H9 (cell line): ENCODE data around the gene TRIAP1. TPM values are rescaled to one million over a fixed set of nuclear protein-coding genes. Genes with fewer than 3 reads are reported as not detected.

Experiments used
- DNase-seq: peaks from one replicate; pipeline ENCODE4 v3.0.0-alpha.2; 2017
- H2AFZ ChIP-seq: one replicate; pipeline ENCODE4 v1.6.1; 2013; ENCODE audit warnings: mild to moderate bottlenecking, low read length, control low read depth, moderate library complexity
- H2AK5ac ChIP-seq: 2 replicates; pipeline ENCODE4 v1.6.1; 2013; ENCODE audit warnings: low read length, control low read depth, mixed read lengths; ENCODE audit not compliant: insufficient read length
- H2BK120ac ChIP-seq: one replicate; pipeline ENCODE4 v1.6.1; 2013; ENCODE audit warnings: low read depth, mild to moderate bottlenecking, low read length, control low read depth, inconsistent platforms; ENCODE audit not compliant: poor library complexity, severe bottlenecking
- H2BK12ac ChIP-seq: 2 replicates; pipeline ENCODE4 v1.6.1; 2013; ENCODE audit warnings: low read length, control low read depth, mixed read lengths, low read depth; ENCODE audit not compliant: insufficient read length
- H2BK15ac ChIP-seq: 2 replicates; pipeline ENCODE4 v1.6.1; 2013; ENCODE audit warnings: low read depth, low read length, control low read depth
- H2BK20ac ChIP-seq: one replicate; pipeline ENCODE4 v1.6.1; 2013; ENCODE audit warnings: low read depth, mild to moderate bottlenecking, low read length, control low read depth, inconsistent platforms; ENCODE audit not compliant: poor library complexity, severe bottlenecking
- H2BK5ac ChIP-seq: 2 replicates; pipeline ENCODE4 v1.6.1; 2013; ENCODE audit warnings: low read length, control low read depth, mixed read lengths; ENCODE audit not compliant: insufficient read length
- H3K14ac ChIP-seq: 2 replicates; pipeline ENCODE4 v1.6.1; 2013; ENCODE audit warnings: low read length, control low read depth; ENCODE audit not compliant: insufficient read depth
- H3K18ac ChIP-seq: 2 replicates; pipeline ENCODE4 v1.6.1; 2013; ENCODE audit warnings: low read depth, mild to moderate bottlenecking, mixed read lengths, low read length, control low read depth; ENCODE audit not compliant: insufficient read length
- H3K23ac ChIP-seq: 2 replicates; pipeline ENCODE4 v1.6.1; 2013; ENCODE audit warnings: low read length, control low read depth, mixed read lengths, low read depth; ENCODE audit not compliant: insufficient read length
- H3K23me2 ChIP-seq: 2 replicates; pipeline ENCODE4 v1.6.1; 2013; ENCODE audit warnings: low read depth, mild to moderate bottlenecking, mixed read lengths, low read length, control low read depth; ENCODE audit not compliant: insufficient read length, poor library complexity, severe bottlenecking
- H3K27ac ChIP-seq: 2 replicates; pipeline ENCODE4 v1.5.1; 2013; ENCODE audit warnings: low read length, control low read depth, mixed read lengths, low read depth; ENCODE audit not compliant: insufficient read length
- H3K27me3 ChIP-seq: 2 replicates; pipeline ENCODE4 v1.6.1; 2013; ENCODE audit warnings: low read length, control low read depth, inconsistent platforms; ENCODE audit not compliant: insufficient read depth
- H3K4ac ChIP-seq: 2 replicates; pipeline ENCODE4 v1.6.1; 2013; ENCODE audit warnings: low read depth, mild to moderate bottlenecking, control low read depth, inconsistent platforms, low read length, moderate library complexity
- H3K4me1 ChIP-seq: 2 replicates; pipeline ENCODE4 v1.6.1; 2013; ENCODE audit warnings: low read length, control low read depth, inconsistent platforms; ENCODE audit not compliant: insufficient read depth
- H3K4me2 ChIP-seq: 2 replicates; pipeline ENCODE4 v1.6.1; 2013; ENCODE audit warnings: low read length, control low read depth, mixed read lengths; ENCODE audit not compliant: insufficient read length, insufficient read depth
- H3K56ac ChIP-seq: 2 replicates; pipeline ENCODE4 v1.6.1; 2013; ENCODE audit warnings: low read depth, mild to moderate bottlenecking, mixed read lengths, low read length, control low read depth; ENCODE audit not compliant: insufficient read length
- H3K79me1 ChIP-seq: 2 replicates; pipeline ENCODE4 v1.6.1; 2013; ENCODE audit warnings: low read depth, mild to moderate bottlenecking, moderate library complexity, low read length, control low read depth, inconsistent platforms; ENCODE audit not compliant: insufficient read depth, poor library complexity, severe bottlenecking
- H3K79me2 ChIP-seq: 2 replicates; pipeline ENCODE4 v1.6.1; 2013; ENCODE audit warnings: low read length, control low read depth, inconsistent platforms; ENCODE audit not compliant: insufficient read depth
- H3K9ac ChIP-seq: 2 replicates; pipeline ENCODE4 v1.6.1; 2013; ENCODE audit warnings: low read length, control low read depth, mixed read lengths; ENCODE audit not compliant: insufficient read length; ENCODE audit errors: extremely low read depth
- H3K9me3 ChIP-seq: one replicate; pipeline ENCODE4 v1.6.1; 2013; ENCODE audit warnings: low read depth, low read length, inconsistent platforms; ENCODE audit not compliant: control insufficient read depth
- H3T11ph ChIP-seq: one replicate; pipeline ENCODE4 v1.6.1; 2013; ENCODE audit warnings: mild to moderate bottlenecking, low read length, control low read depth, inconsistent platforms
- H4K20me1 ChIP-seq: one replicate; pipeline ENCODE4 v1.6.1; 2013; ENCODE audit not compliant: control insufficient read depth, insufficient read length, insufficient read depth
- H4K5ac ChIP-seq: 2 replicates; pipeline ENCODE4 v1.6.1; 2013; ENCODE audit warnings: low read depth, mild to moderate bottlenecking, mixed read lengths, low read length, control low read depth; ENCODE audit not compliant: insufficient read length
- H4K8ac ChIP-seq: replicated peaks from 2 replicates; pipeline ENCODE4 v1.6.1; 2013; ENCODE audit warnings: low read length, control low read depth, mixed read lengths, low read depth; ENCODE audit not compliant: insufficient read length
- H4K91ac ChIP-seq: 2 replicates; pipeline ENCODE4 v1.6.1; 2013; ENCODE audit warnings: low read depth, mild to moderate bottlenecking, moderate library complexity, mixed read lengths, low read length, control low read depth; ENCODE audit not compliant: insufficient read length
- H3K27ac Mint-ChIP-seq, 3 experiments: 2 replicates in 2 of 3; 3 replicates in 1 of 3; pipeline ENCODE4 v1.8.0; 2020 to 2021; ENCODE audit warnings: mixed read lengths in 3 of 3, mild to moderate bottlenecking in 1 of 3, moderate library complexity in 1 of 3
- H3K27me3 Mint-ChIP-seq: 2 replicates; pipeline ENCODE4 v1.8.0; 2021; ENCODE audit warnings: low read depth, mild to moderate bottlenecking, moderate library complexity, mixed read lengths
- H3K36me3 Mint-ChIP-seq, 3 experiments: 2 replicates in 2 of 3; 3 replicates in 1 of 3; pipeline ENCODE4 v1.8.0; 2020 to 2021; ENCODE audit warnings: low read depth in 3 of 3, mixed read lengths in 3 of 3; ENCODE audit not compliant: insufficient read depth in 1 of 3
- H3K4me1 Mint-ChIP-seq, 2 experiments: 2 replicates each; pipeline ENCODE4 v1.8.0; 2020; ENCODE audit warnings: mixed read lengths in 2 of 2
- H3K4me3 Mint-ChIP-seq, 2 experiments: 2 replicates in 1 of 2; 3 replicates in 1 of 2; pipeline ENCODE4 v1.8.0; 2020 to 2021; ENCODE audit warnings: mild to moderate bottlenecking in 2 of 2, mixed read lengths in 2 of 2, moderate library complexity in 1 of 2
- H3K9me3 Mint-ChIP-seq, 2 experiments: 2 replicates in 1 of 2; 3 replicates in 1 of 2; pipeline ENCODE4 v1.8.0; 2020; ENCODE audit warnings: mild to moderate bottlenecking in 2 of 2, mixed read lengths in 2 of 2, moderate library complexity in 1 of 2
- WGBS: extraction: QIAGEN DNeasy Blood & Tissue Kit; methylation state at CpG from one replicate; pipeline ENCODE4 v1.1.7; 2013; ENCODE audit warnings: missing lambda C conversion rate, low lambda C conversion rate, mixed read lengths; ENCODE audit not compliant: insufficient read length; ENCODE audit errors: extremely low coverage; 5-methylcytosine and 5-hydroxymethylcytosine counted together
- total RNA-seq: library from RNA; stranded (reverse); gene quantifications from 2 replicates; pipeline ENCODE4 v1.2.1, GENCODE V29; 2021
- TF ChIP-seq, protein P1 (sequence below): fragments of 200-600 bp; sonication (generic); conservative IDR thresholded peaks from 3 replicates; pipeline ENCODE4 v1.8.0; 2021; ENCODE audit warnings: antibody characterized with exemption, mild to moderate bottlenecking

Gene TRIAP1
- total RNA-seq, 1 experiment from 2014 or later: 70.4 TPM

DNA sequence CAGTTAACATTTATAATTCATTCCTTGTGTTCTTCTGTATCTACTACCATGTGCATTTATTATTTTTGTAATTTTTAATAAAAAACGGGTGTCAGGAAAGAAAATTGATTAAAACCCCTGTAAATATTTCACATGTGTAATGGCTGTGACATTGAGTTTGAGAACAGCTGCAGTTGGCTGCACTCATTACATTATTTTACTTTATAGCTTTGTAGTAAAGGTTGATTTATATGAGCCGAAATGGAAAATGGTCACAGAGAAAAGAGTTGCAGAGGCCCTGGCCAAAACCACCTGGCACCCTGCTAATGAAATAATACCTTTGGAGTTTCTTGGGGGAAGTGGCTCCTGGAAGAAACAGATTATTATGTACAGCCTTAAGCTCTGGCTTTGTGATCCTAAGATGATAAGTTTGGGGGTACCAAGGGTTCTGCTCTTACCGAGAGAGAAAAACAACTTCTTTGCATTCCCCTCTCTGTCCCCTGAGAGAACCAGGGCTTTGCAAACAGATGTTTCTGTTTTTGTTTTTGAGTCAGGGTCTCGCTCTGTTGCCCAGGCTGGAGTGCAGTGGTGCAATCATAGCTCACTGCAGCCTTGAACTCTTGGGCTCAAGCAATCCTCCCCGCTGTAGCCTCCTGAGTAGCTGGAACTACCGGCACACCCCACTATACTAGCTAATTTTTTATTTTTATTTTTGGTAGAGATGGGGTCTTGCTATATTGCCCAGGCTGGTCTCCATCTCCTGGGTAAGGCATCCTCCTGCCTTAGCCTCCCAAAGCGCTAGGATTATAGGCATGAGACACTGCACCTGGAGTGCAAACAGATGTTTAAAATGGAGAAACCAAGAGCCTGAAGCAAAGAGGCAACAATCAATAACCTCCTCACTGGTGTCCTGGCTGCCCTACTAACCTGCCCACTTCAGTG lies 40.0 kb upstream of the TRIAP1 start:
- Histone ChIP-seq H4K5ac (no peak overlapping the region), H3K9me3 (no peaks in the 10 kb centered on the region), H3K27ac (no peak overlapping the region), H4K20me1 (no peaks in the 10 kb centered on the region), H3K4ac (no peak overlapping the region), H3K23me2 (no peaks in the 10 kb centered on the region), H3K4me2 (no peak overlapping the region), H2BK12ac (no peak overlapping the region), H2BK15ac (no peak overlapping the region), H3K9ac (no peak overlapping the region), H3K27me3 (no peaks in the 10 kb centered on the region), H4K8ac (no peak overlapping the region), H2AFZ (no peak overlapping the region), H3T11ph (no peak overlapping the region), H3K56ac (no peak overlapping the region), H4K91ac (no peak overlapping the region), H2AK5ac (no peak overlapping the region), H3K18ac (no peak overlapping the region), H2BK5ac (no peak overlapping the region), H3K79me1 (no peaks in the 10 kb centered on the region), H2BK20ac (no peak overlapping the region), H3K4me1 (no peaks in the 10 kb centered on the region), H2BK120ac (no peak overlapping the region), H3K14ac (no peak overlapping the region), H3K79me2 (no peaks in the 10 kb centered on the region), H3K23ac (no peak overlapping the region)
- H3K36me3 Mint-ChIP-seq: peaks cover 0 to 5% (median 2%) of the 10 kb centered on the region in 3 experiments; a peak in 6 of 7 replicates
- DNase-seq: no peak
- H3K27ac Mint-ChIP-seq: no peak overlapping the region; a peak in 1 of 7 replicates
- H3K4me3 Mint-ChIP-seq: no peak overlapping the region
- no peaks in the 10 kb centered on the region for H3K27me3 Mint-ChIP-seq
- no peaks in the 10 kb centered on the region for H3K4me1 Mint-ChIP-seq
- no peaks in the 10 kb centered on the region for H3K9me3 Mint-ChIP-seq
- WGBS: no CpG with 5 or more reads among the region's 7 CpGs
- TF ChIP-seq, protein P1, sequence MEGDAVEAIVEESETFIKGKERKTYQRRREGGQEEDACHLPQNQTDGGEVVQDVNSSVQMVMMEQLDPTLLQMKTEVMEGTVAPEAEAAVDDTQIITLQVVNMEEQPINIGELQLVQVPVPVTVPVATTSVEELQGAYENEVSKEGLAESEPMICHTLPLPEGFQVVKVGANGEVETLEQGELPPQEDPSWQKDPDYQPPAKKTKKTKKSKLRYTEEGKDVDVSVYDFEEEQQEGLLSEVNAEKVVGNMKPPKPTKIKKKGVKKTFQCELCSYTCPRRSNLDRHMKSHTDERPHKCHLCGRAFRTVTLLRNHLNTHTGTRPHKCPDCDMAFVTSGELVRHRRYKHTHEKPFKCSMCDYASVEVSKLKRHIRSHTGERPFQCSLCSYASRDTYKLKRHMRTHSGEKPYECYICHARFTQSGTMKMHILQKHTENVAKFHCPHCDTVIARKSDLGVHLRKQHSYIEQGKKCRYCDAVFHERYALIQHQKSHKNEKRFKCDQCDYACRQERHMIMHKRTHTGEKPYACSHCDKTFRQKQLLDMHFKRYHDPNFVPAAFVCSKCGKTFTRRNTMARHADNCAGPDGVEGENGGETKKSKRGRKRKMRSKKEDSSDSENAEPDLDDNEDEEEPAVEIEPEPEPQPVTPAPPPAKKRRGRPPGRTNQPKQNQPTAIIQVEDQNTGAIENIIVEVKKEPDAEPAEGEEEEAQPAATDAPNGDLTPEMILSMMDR: no peak
